Stimulated activated CD8-positive, alpha-beta memory T cell treated with anti-CD3 and anti-CD28 coated beads, Interleukin-15, amount 100 ng/mL, for 48 hours (primary cell): ENCODE results near the gene LRP3.
"Not testable (repeated sequence)": the region's sequence is repeated elsewhere in the genome, so short reads cannot be mapped to it uniquely, and the experiment has no call there.

Experiments
- DNase-seq, 2 donors: peaks; one replicate each; pipeline ENCODE4 v3.0.0-alpha.2; 2020; ENCODE audit warnings: low read depth in 2 of 2

Gene LRP3

GRCh38 chr19:33202546-33203507 lies 8.7 kb downstream of the LRP3 start:
- DNase-seq = no peak

- DNase-seq = no peak
Observed at GRCh38 chr19:33203529-33203928, 9.4 kb downstream of the LRP3 start.

- no peak for DNase-seq
Observed at GRCh38 chr19:33204136-33204973, 10.2 kb downstream of the LRP3 start.

- DNase-seq = no peak
Observed at GRCh38 chr19:33205110-33205509, 11.0 kb downstream of the LRP3 start.

GRCh38 chr19:33205531-33206260 lies 11.6 kb downstream of the LRP3 start:
- no peak for DNase-seq

GRCh38 chr19:33206261-33207039 lies 12.3 kb downstream of the LRP3 start:
- DNase-seq = no peak

- DNase-seq = no peak
Observed at GRCh38 chr19:33207040-33207620, 13.0 kb downstream of the LRP3 start.

- no peak for DNase-seq
Observed at GRCh38 chr19:33207903-33208302, 13.8 kb downstream of the LRP3 start.

GRCh38 chr19:33208371-33208895 lies 14.3 kb downstream of the LRP3 start:
- DNase-seq = no peak

GRCh38 chr19:33208904-33209849 lies 15.0 kb downstream of the LRP3 start:
- no peak for DNase-seq

GRCh38 chr19:33209850-33210230 lies 15.7 kb downstream of the LRP3 start:
- not testable (repeated sequence) for DNase-seq

GRCh38 chr19:33210266-33210940 lies 16.3 kb downstream of the LRP3 start:
- no peak for DNase-seq

GRCh38 chr19:33211794-33212435 lies 17.8 kb downstream of the LRP3 start:
- no peak for DNase-seq

GRCh38 chr19:33212436-33213172 lies 18.5 kb downstream of the LRP3 start:
- DNase-seq = no peak

GRCh38 chr19:33214596-33214995 lies 20.5 kb downstream of the LRP3 start:
- DNase-seq = no peak

GRCh38 chr19:33215438-33216197 lies 21.5 kb downstream of the LRP3 start:
- DNase-seq = no peak
